H9 (cell line): ENCODE results near the gene PDPN. TPM values are rescaled to one million over a fixed set of nuclear protein-coding genes. Genes with fewer than 3 reads are reported as not detected.
"Not testable (repeated sequence)": the region's sequence is repeated elsewhere in the genome, so short reads cannot be mapped to it uniquely, and the experiment has no call there.

Source experiments
- DNase-seq: peaks from one replicate; pipeline ENCODE4 v3.0.0-alpha.2; 2017
- H2AFZ ChIP-seq: one replicate; pipeline ENCODE4 v1.6.1; 2013; ENCODE audit warnings: mild to moderate bottlenecking, low read length, control low read depth, moderate library complexity
- H2AK5ac ChIP-seq: 2 replicates; pipeline ENCODE4 v1.6.1; 2013; ENCODE audit warnings: low read length, control low read depth, mixed read lengths; ENCODE audit not compliant: insufficient read length
- H2BK120ac ChIP-seq: one replicate; pipeline ENCODE4 v1.6.1; 2013; ENCODE audit warnings: low read depth, mild to moderate bottlenecking, low read length, control low read depth, inconsistent platforms; ENCODE audit not compliant: poor library complexity, severe bottlenecking
- H2BK12ac ChIP-seq: 2 replicates; pipeline ENCODE4 v1.6.1; 2013; ENCODE audit warnings: low read length, control low read depth, mixed read lengths, low read depth; ENCODE audit not compliant: insufficient read length
- H2BK15ac ChIP-seq: 2 replicates; pipeline ENCODE4 v1.6.1; 2013; ENCODE audit warnings: low read depth, low read length, control low read depth
- H2BK20ac ChIP-seq: one replicate; pipeline ENCODE4 v1.6.1; 2013; ENCODE audit warnings: low read depth, mild to moderate bottlenecking, low read length, control low read depth, inconsistent platforms; ENCODE audit not compliant: poor library complexity, severe bottlenecking
- H2BK5ac ChIP-seq: 2 replicates; pipeline ENCODE4 v1.6.1; 2013; ENCODE audit warnings: low read length, control low read depth, mixed read lengths; ENCODE audit not compliant: insufficient read length
- H3K14ac ChIP-seq: 2 replicates; pipeline ENCODE4 v1.6.1; 2013; ENCODE audit warnings: low read length, control low read depth; ENCODE audit not compliant: insufficient read depth
- H3K18ac ChIP-seq: 2 replicates; pipeline ENCODE4 v1.6.1; 2013; ENCODE audit warnings: low read depth, mild to moderate bottlenecking, mixed read lengths, low read length, control low read depth; ENCODE audit not compliant: insufficient read length
- H3K23ac ChIP-seq: 2 replicates; pipeline ENCODE4 v1.6.1; 2013; ENCODE audit warnings: low read length, control low read depth, mixed read lengths, low read depth; ENCODE audit not compliant: insufficient read length
- H3K23me2 ChIP-seq: 2 replicates; pipeline ENCODE4 v1.6.1; 2013; ENCODE audit warnings: low read depth, mild to moderate bottlenecking, mixed read lengths, low read length, control low read depth; ENCODE audit not compliant: insufficient read length, poor library complexity, severe bottlenecking
- H3K27ac ChIP-seq: 2 replicates; pipeline ENCODE4 v1.5.1; 2013; ENCODE audit warnings: low read length, control low read depth, mixed read lengths, low read depth; ENCODE audit not compliant: insufficient read length
- H3K27me3 ChIP-seq: 2 replicates; pipeline ENCODE4 v1.6.1; 2013; ENCODE audit warnings: low read length, control low read depth, inconsistent platforms; ENCODE audit not compliant: insufficient read depth
- H3K4ac ChIP-seq: 2 replicates; pipeline ENCODE4 v1.6.1; 2013; ENCODE audit warnings: low read depth, mild to moderate bottlenecking, control low read depth, inconsistent platforms, low read length, moderate library complexity
- H3K4me1 ChIP-seq: 2 replicates; pipeline ENCODE4 v1.6.1; 2013; ENCODE audit warnings: low read length, control low read depth, inconsistent platforms; ENCODE audit not compliant: insufficient read depth
- H3K4me2 ChIP-seq: 2 replicates; pipeline ENCODE4 v1.6.1; 2013; ENCODE audit warnings: low read length, control low read depth, mixed read lengths; ENCODE audit not compliant: insufficient read length, insufficient read depth
- H3K56ac ChIP-seq: 2 replicates; pipeline ENCODE4 v1.6.1; 2013; ENCODE audit warnings: low read depth, mild to moderate bottlenecking, mixed read lengths, low read length, control low read depth; ENCODE audit not compliant: insufficient read length
- H3K79me1 ChIP-seq: 2 replicates; pipeline ENCODE4 v1.6.1; 2013; ENCODE audit warnings: low read depth, mild to moderate bottlenecking, moderate library complexity, low read length, control low read depth, inconsistent platforms; ENCODE audit not compliant: insufficient read depth, poor library complexity, severe bottlenecking
- H3K79me2 ChIP-seq: 2 replicates; pipeline ENCODE4 v1.6.1; 2013; ENCODE audit warnings: low read length, control low read depth, inconsistent platforms; ENCODE audit not compliant: insufficient read depth
- H3K9ac ChIP-seq: 2 replicates; pipeline ENCODE4 v1.6.1; 2013; ENCODE audit warnings: low read length, control low read depth, mixed read lengths; ENCODE audit not compliant: insufficient read length; ENCODE audit errors: extremely low read depth
- H3K9me3 ChIP-seq: one replicate; pipeline ENCODE4 v1.6.1; 2013; ENCODE audit warnings: low read depth, low read length, inconsistent platforms; ENCODE audit not compliant: control insufficient read depth
- H3T11ph ChIP-seq: one replicate; pipeline ENCODE4 v1.6.1; 2013; ENCODE audit warnings: mild to moderate bottlenecking, low read length, control low read depth, inconsistent platforms
- H4K20me1 ChIP-seq: one replicate; pipeline ENCODE4 v1.6.1; 2013; ENCODE audit not compliant: control insufficient read depth, insufficient read length, insufficient read depth
- H4K5ac ChIP-seq: 2 replicates; pipeline ENCODE4 v1.6.1; 2013; ENCODE audit warnings: low read depth, mild to moderate bottlenecking, mixed read lengths, low read length, control low read depth; ENCODE audit not compliant: insufficient read length
- H4K8ac ChIP-seq: replicated peaks from 2 replicates; pipeline ENCODE4 v1.6.1; 2013; ENCODE audit warnings: low read length, control low read depth, mixed read lengths, low read depth; ENCODE audit not compliant: insufficient read length
- H4K91ac ChIP-seq: 2 replicates; pipeline ENCODE4 v1.6.1; 2013; ENCODE audit warnings: low read depth, mild to moderate bottlenecking, moderate library complexity, mixed read lengths, low read length, control low read depth; ENCODE audit not compliant: insufficient read length
- H3K27ac Mint-ChIP-seq, 3 experiments: 2 replicates in 2 of 3; 3 replicates in 1 of 3; pipeline ENCODE4 v1.8.0; 2020 to 2021; ENCODE audit warnings: mixed read lengths in 3 of 3, mild to moderate bottlenecking in 1 of 3, moderate library complexity in 1 of 3
- H3K27me3 Mint-ChIP-seq: 2 replicates; pipeline ENCODE4 v1.8.0; 2021; ENCODE audit warnings: low read depth, mild to moderate bottlenecking, moderate library complexity, mixed read lengths
- H3K36me3 Mint-ChIP-seq, 3 experiments: 2 replicates in 2 of 3; 3 replicates in 1 of 3; pipeline ENCODE4 v1.8.0; 2020 to 2021; ENCODE audit warnings: low read depth in 3 of 3, mixed read lengths in 3 of 3; ENCODE audit not compliant: insufficient read depth in 1 of 3
- H3K4me1 Mint-ChIP-seq, 2 experiments: 2 replicates each; pipeline ENCODE4 v1.8.0; 2020; ENCODE audit warnings: mixed read lengths in 2 of 2
- H3K4me3 Mint-ChIP-seq, 2 experiments: 2 replicates in 1 of 2; 3 replicates in 1 of 2; pipeline ENCODE4 v1.8.0; 2020 to 2021; ENCODE audit warnings: mild to moderate bottlenecking in 2 of 2, mixed read lengths in 2 of 2, moderate library complexity in 1 of 2
- H3K9me3 Mint-ChIP-seq, 2 experiments: 2 replicates in 1 of 2; 3 replicates in 1 of 2; pipeline ENCODE4 v1.8.0; 2020; ENCODE audit warnings: mild to moderate bottlenecking in 2 of 2, mixed read lengths in 2 of 2, moderate library complexity in 1 of 2
- WGBS: extraction: QIAGEN DNeasy Blood & Tissue Kit; methylation state at CpG from one replicate; pipeline ENCODE4 v1.1.7; 2013; ENCODE audit warnings: missing lambda C conversion rate, low lambda C conversion rate, mixed read lengths; ENCODE audit not compliant: insufficient read length; ENCODE audit errors: extremely low coverage; 5-methylcytosine and 5-hydroxymethylcytosine counted together
- total RNA-seq: library from RNA; stranded (reverse); gene quantifications from 2 replicates; pipeline ENCODE4 v1.2.1, GENCODE V29; 2021
- TF ChIP-seq, protein P1 (sequence below): fragments of 200-600 bp; sonication (generic); conservative IDR thresholded peaks from 3 replicates; pipeline ENCODE4 v1.8.0; 2021; ENCODE audit warnings: antibody characterized with exemption, mild to moderate bottlenecking

Gene PDPN
- total RNA-seq, 1 experiment from 2014 or later, result 205 TPM

DNA sequence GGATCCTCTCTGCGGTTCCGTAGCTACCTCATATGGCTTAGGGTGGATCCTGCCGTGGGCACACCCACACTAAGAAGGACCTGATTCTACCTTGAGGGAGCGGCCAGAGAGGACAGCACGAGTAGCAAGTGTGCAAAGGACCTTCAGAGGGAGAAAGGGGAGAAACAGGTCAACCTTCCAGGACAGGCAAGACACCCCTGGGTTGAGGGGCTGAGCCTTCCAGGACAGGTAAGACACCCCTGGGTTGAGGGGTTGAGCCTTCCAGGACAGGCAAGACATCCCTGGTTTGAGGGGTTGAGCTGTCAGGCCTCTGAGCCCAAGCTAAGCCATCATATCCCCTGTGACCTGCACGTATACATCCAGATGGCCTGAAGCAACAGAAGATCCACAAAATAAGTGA is 23.1 kb upstream of the PDPN start:
- H3K27me3 ChIP-seq, result no peaks in the 10 kb centered on the region
- no peaks in the 10 kb centered on the region for H4K20me1 ChIP-seq
- TF ChIP-seq, protein P1, sequence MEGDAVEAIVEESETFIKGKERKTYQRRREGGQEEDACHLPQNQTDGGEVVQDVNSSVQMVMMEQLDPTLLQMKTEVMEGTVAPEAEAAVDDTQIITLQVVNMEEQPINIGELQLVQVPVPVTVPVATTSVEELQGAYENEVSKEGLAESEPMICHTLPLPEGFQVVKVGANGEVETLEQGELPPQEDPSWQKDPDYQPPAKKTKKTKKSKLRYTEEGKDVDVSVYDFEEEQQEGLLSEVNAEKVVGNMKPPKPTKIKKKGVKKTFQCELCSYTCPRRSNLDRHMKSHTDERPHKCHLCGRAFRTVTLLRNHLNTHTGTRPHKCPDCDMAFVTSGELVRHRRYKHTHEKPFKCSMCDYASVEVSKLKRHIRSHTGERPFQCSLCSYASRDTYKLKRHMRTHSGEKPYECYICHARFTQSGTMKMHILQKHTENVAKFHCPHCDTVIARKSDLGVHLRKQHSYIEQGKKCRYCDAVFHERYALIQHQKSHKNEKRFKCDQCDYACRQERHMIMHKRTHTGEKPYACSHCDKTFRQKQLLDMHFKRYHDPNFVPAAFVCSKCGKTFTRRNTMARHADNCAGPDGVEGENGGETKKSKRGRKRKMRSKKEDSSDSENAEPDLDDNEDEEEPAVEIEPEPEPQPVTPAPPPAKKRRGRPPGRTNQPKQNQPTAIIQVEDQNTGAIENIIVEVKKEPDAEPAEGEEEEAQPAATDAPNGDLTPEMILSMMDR, result no peak
- WGBS, result no CpG with 5 or more reads among the region's 6 CpGs
- no peaks in the 10 kb centered on the region for H3K9me3 Mint-ChIP-seq
- H4K5ac ChIP-seq, result no peak overlapping the region
- H4K91ac ChIP-seq, result no peak overlapping the region
- no peak overlapping the region for H3K4me2 ChIP-seq
- no peak overlapping the region for H4K8ac ChIP-seq
- H3K79me2 ChIP-seq, result no peaks in the 10 kb centered on the region
- H3K56ac ChIP-seq, result no peak overlapping the region
- no peak overlapping the region for H2BK120ac ChIP-seq
- no peak overlapping the region for H3K23ac ChIP-seq
- no peak overlapping the region for H3T11ph ChIP-seq
- no peak overlapping the region for H3K18ac ChIP-seq
- H3K9me3 ChIP-seq, result no peaks in the 10 kb centered on the region
- H2AFZ ChIP-seq, result no peak overlapping the region
- H3K23me2 ChIP-seq, result no peaks in the 10 kb centered on the region
- DNase-seq, result no peak
- H2BK5ac ChIP-seq, result no peak overlapping the region
- H3K36me3 Mint-ChIP-seq, result no peaks in the 10 kb centered on the region
- H3K9ac ChIP-seq, result no peak overlapping the region
- no peaks in the 10 kb centered on the region for H3K4me1 ChIP-seq
- no peak overlapping the region for H2BK15ac ChIP-seq
- H3K4me1 Mint-ChIP-seq, result no peaks in the 10 kb centered on the region
- H3K27ac Mint-ChIP-seq, result no peak overlapping the region
- H2BK12ac ChIP-seq, result no peak overlapping the region
- H2BK20ac ChIP-seq, result no peak overlapping the region
- no peak overlapping the region for H3K4me3 Mint-ChIP-seq
- no peak overlapping the region for H2AK5ac ChIP-seq
- no peak overlapping the region for H3K27ac ChIP-seq
- H3K27me3 Mint-ChIP-seq, result peaks cover 15% of the 10 kb centered on the region
- H3K79me1 ChIP-seq, result no peaks in the 10 kb centered on the region
- no peak overlapping the region for H3K14ac ChIP-seq
- no peak overlapping the region for H3K4ac ChIP-seq

DNA sequence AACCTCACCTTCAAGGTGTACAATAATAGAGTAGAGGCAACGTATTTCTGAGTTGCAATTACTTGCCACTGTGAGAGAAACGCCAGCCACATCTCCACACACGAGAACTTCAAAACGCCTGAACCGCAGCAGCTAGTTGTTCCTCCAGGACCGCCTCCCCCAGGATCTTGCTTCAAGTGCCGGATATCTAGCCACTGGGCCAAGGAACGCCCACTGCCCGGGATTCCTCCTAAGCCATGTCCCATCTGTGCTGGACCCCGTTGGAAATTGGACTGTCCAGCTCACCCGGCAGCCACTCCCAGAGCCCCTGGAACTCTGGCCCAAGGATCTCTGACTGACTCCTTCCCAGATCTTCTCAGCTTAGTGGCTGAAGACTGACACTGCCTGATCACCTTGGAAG is 20.7 kb upstream of the PDPN start:
- not testable (repeated sequence) for H3K56ac ChIP-seq, H3K27me3 ChIP-seq, H3K27ac Mint-ChIP-seq, H2BK15ac ChIP-seq, H3T11ph ChIP-seq, H3K14ac ChIP-seq, H3K4me3 Mint-ChIP-seq, H3K9ac ChIP-seq, H4K20me1 ChIP-seq, H4K8ac ChIP-seq, H3K4me2 ChIP-seq, DNase-seq, H2BK5ac ChIP-seq, H3K36me3 Mint-ChIP-seq, H3K18ac ChIP-seq, H3K4me1 Mint-ChIP-seq, H3K9me3 ChIP-seq, H3K9me3 Mint-ChIP-seq, H3K27ac ChIP-seq, H3K79me1 ChIP-seq, H4K91ac ChIP-seq, H2BK12ac ChIP-seq, H3K23ac ChIP-seq, H4K5ac ChIP-seq, H2BK20ac ChIP-seq, H3K79me2 ChIP-seq, H2AK5ac ChIP-seq, H2AFZ ChIP-seq, H3K4ac ChIP-seq, H3K23me2 ChIP-seq, H3K4me1 ChIP-seq, H2BK120ac ChIP-seq
- WGBS, result no CpG with 5 or more reads among the region's 11 CpGs
- H3K27me3 Mint-ChIP-seq, result peaks cover 15% of the 10 kb centered on the region
